ENCODE results near the gene APOBEC3B. TPM values are rescaled to one million over a fixed set of nuclear protein-coding genes. Genes with fewer than 3 reads are reported as not detected.
A peak's percentile ranks its signal among the peaks of the same experiment; 100 is the strongest.

The APOBEC3B gene
- total and polyA plus RNA-seq, 2 of the 8 experiments (the other 6 are each of a cell fraction or from before 2014, with no cell fraction given), result 14.2 to 74.9 TPM

DNA sequence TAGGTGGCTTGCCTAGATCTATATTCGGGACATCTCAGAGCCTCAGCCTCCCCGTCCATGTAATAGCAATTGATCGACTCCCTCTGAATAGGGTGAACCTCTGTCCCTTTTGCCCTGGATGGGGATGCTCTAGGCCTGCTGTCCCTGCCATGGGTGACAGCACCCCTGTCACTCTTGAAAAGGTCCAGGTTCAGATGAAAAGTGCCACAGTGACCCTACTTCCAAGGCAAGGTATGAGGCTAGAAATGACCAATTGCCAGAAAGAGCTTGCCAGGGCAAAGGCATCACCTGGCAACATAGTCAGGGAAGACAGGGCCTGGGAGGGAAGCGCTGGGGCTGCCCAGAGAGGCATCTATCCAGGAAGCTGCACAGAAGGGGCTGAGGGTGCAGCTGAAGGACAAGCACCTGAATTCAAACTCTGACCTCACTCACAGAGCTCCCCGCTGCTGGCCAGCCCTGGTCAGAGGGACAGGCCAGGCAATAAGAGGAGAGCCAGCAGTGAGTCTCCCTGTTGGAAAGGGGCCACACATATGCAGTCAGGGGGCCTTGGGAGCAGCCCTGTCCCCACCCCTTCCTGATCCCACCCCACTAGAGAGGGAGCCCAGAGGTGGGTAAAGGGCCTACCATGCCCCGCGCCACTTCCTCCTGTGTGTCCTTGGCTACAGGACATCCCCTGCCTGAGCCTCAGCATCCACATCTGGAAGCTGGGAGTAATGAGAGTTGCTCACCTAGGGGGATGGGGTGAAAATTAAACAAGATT, 33.8 kb upstream of the APOBEC3B start:
- FAIRE-seq (no peak), DNase-seq (ENCODE audit: low read depth in 1 of 2, low spot score in 2 of 2) (no peak)
- Histone ChIP-seq H3K4ac (replicated peaks; ENCODE audit: insufficient read length, low read depth, low read length) (no peak overlapping the region), H2AFZ (ENCODE audit: low read length) (no peak overlapping the region), H3K4me3 (ENCODE audit: extremely low read depth in 1 of 4, insufficient read depth in 2 of 4, low read depth in 3 of 4, low read length in 4 of 4) (no peak overlapping the region), H3K4me2 (ENCODE audit: insufficient read depth in 1 of 2, low read depth in 2 of 2, low read length in 2 of 2) (no peak overlapping the region), H2BK15ac (ENCODE audit: low read length) (0 out of 2 replicates have a peak overlapping the region, but pooled peaks have one; percentile 31), H3K9ac (replicated peaks in 1 of 4; ENCODE audit: extremely low read depth in 1 of 4, low read depth in 3 of 4, low read length in 3 of 4) (no peak overlapping the region), H3K23ac (ENCODE audit: insufficient read length) (no peak overlapping the region), H3K18ac (ENCODE audit: extremely low read depth, low read length) (no peak overlapping the region), H3K56ac (replicated peaks; ENCODE audit: insufficient read length, low read depth, low read length) (no peak overlapping the region), H2BK120ac (replicated peaks; ENCODE audit: low read depth, low read length) (no peak overlapping the region), H2AK5ac (ENCODE audit: low read depth, low read length) (no peak overlapping the region), H4K5ac (ENCODE audit: insufficient read length, low read depth, low read length) (no peak overlapping the region), H3K27me3 (replicated peaks in 1 of 4; ENCODE audit: control insufficient read depth in 3 of 4, extremely low read depth in 1 of 4, insufficient read depth in 3 of 4, low read length in 3 of 4) (peaks cover 0 to 5% (median 0%) of the 10 kb centered on the region in 4 experiments; a peak in 2 of 7 replicates), H2BK5ac (ENCODE audit: low read depth, low read length) (no peak overlapping the region), H3K9me3 (ENCODE audit: insufficient read depth in 2 of 2, low read depth in 1 of 2, low read length in 1 of 2) (no peaks in the 10 kb centered on the region), H3K14ac (ENCODE audit: insufficient read length) (no peak overlapping the region), H3K79me2 (ENCODE audit: control insufficient read depth in 1 of 2, insufficient read depth in 2 of 2, low read length in 2 of 2) (no peaks in the 10 kb centered on the region), H2BK20ac (ENCODE audit: low read length) (no peak overlapping the region), H2BK12ac (ENCODE audit: low read depth, low read length) (no peak overlapping the region), H3K36me3 (ENCODE audit: control insufficient read depth in 2 of 4, insufficient read depth in 4 of 4, low read length in 3 of 4) (no peaks in the 10 kb centered on the region), H4K91ac (replicated peaks; ENCODE audit: insufficient read length, low read length) (no peak overlapping the region), H3K4me1 (replicated peaks in 1 of 4; ENCODE audit: control insufficient read depth in 3 of 4, insufficient read depth in 4 of 4, low read length in 3 of 4) (peaks cover 0 to 3% (median 0%) of the 10 kb centered on the region in 4 experiments; a peak in 3 of 7 replicates), H3K79me1 (ENCODE audit: low read depth, low read length) (no peaks in the 10 kb centered on the region), H4K8ac (ENCODE audit: extremely low read depth, insufficient read depth, low read length) (no peak overlapping the region; the same call in 1 of the 2 replicates), H3K23me2 (ENCODE audit: low read depth, low read length) (no peaks in the 10 kb centered on the region), H3K27ac (ENCODE audit: low read depth, low read length) (no peak overlapping the region), H4K20me1 (replicated peaks in 1 of 2; ENCODE audit: control insufficient read depth in 1 of 2, insufficient read depth in 2 of 2, low read length in 2 of 2) (no peaks in the 10 kb centered on the region)
- CTCF ChIA-PET (ENCODE audit: partially characterized antibody), result interaction anchor here (0.9 kb wide), 1 partner anchor 33 kb away, joined by 3 read pairs; no protein-coding TSS in a partner anchor
- POLR2A ChIA-PET (ENCODE audit: partially characterized antibody), result no interaction called here
- 90% methylated on average over 7 of the region's 7 CpGs; no CpG with 5 or more reads in 1 of the 2 experiments for WGBS, 2 experiments (ENCODE audit: extremely low coverage in 1 of 2, insufficient coverage in 1 of 2, insufficient read length in 1 of 2, insufficient replicate concordance in 2 of 2, low coverage in 1 of 2, low lambda C conversion rate in 2 of 2, missing lambda C conversion rate in 1 of 2)
- TF ChIP-seq RNF2 (IDR thresholded peaks at IDR 0.05; ENCODE audit: borderline replicate concordance, low read depth, low read length, missing control alignments, poor library complexity, severe bottlenecking) (no peak), SP1 (IDR thresholded peaks at IDR 0.05; ENCODE audit: low read depth, low read length) (no peak)
